CD14-positive monocyte (primary cell): ENCODE data around the gene AP2B1. TPM values are rescaled to one million over a fixed set of nuclear protein-coding genes. Genes with fewer than 3 reads are reported as not detected.

Source experiments
- DNase-seq, 3 donors: peaks; one replicate each; pipeline ENCODE4 v3.0.0-alpha.2; 2011 to 2022
- H2AFZ ChIP-seq: 2 replicates; pipeline ENCODE4 v1.6.0; 2012; ENCODE audit warnings: mild to moderate bottlenecking, low read depth, low read length, inconsistent platforms; ENCODE audit not compliant: insufficient read depth, poor library complexity, severe bottlenecking
- H3K27ac ChIP-seq, 2 donors: 1 replicate in 1 of 2; 2 replicates in 1 of 2; pipeline ENCODE4 v1.5.1; 2012 to 2013; ENCODE audit warnings: low read length in 2 of 2, control low read depth in 1 of 2, inconsistent platforms in 1 of 2, low read depth in 1 of 2, mild to moderate bottlenecking in 1 of 2
- H3K27me3 ChIP-seq, 2 donors: one replicate each; pipeline versions ENCODE4 v1.6.0 to v1.6.1; 2011 to 2013; ENCODE audit warnings: low read length in 2 of 2; ENCODE audit not compliant: control insufficient read depth in 2 of 2, insufficient read depth in 2 of 2
- H3K36me3 ChIP-seq, 2 donors: replicated peaks in 1 of 2; 1 replicate in 1 of 2; 2 replicates in 1 of 2; pipeline versions ENCODE4 v1.5.1 to v1.6.1; 2012 to 2013; ENCODE audit warnings: low read length in 2 of 2, control low read depth in 1 of 2, inconsistent platforms in 1 of 2, mild to moderate bottlenecking in 1 of 2; ENCODE audit not compliant: insufficient read depth in 2 of 2, control insufficient read depth in 1 of 2
- H3K4me1 ChIP-seq, 2 donors: 1 replicate in 1 of 2; 2 replicates in 1 of 2; pipeline versions ENCODE4 v1.5.1 to v1.6.1; 2012 to 2013; ENCODE audit warnings: low read length in 2 of 2, control low read depth in 1 of 2, inconsistent platforms in 1 of 2, mild to moderate bottlenecking in 1 of 2, moderate library complexity in 1 of 2; ENCODE audit not compliant: insufficient read depth in 2 of 2, control insufficient read depth in 1 of 2
- H3K4me2 ChIP-seq: replicated peaks from 2 replicates; pipeline ENCODE3; 2012; ENCODE audit warnings: low read length, moderate library complexity, mild to moderate bottlenecking; ENCODE audit not compliant: poor library complexity, severe bottlenecking; ENCODE audit errors: extremely low read depth
- H3K4me3 ChIP-seq, 3 experiments: fragments of 200-600 bp in 1 of 3; sonication (generic) in 1 of 3; replicated peaks in 1 of 3; 1 replicate in 2 of 3; 2 replicates in 1 of 3; pipeline ENCODE4 v1.5.1; 2011 to 2013; ENCODE audit warnings: low read length in 3 of 3, mild to moderate bottlenecking in 3 of 3, control low read depth in 2 of 3, low read depth in 2 of 3, inconsistent platforms in 1 of 3, moderate library complexity in 1 of 3
- H3K79me2 ChIP-seq: 2 replicates; pipeline ENCODE4 v1.6.0; 2012; ENCODE audit warnings: mild to moderate bottlenecking, control low read depth, inconsistent platforms, low read length, moderate library complexity; ENCODE audit not compliant: insufficient read depth
- H3K9ac ChIP-seq: 2 replicates; pipeline ENCODE4 v1.6.0; 2017; ENCODE audit warnings: low read length, mild to moderate bottlenecking; ENCODE audit not compliant: insufficient read depth, poor library complexity, severe bottlenecking
- H3K9me3 ChIP-seq, 2 donors: replicated peaks in 1 of 2; 1 replicate in 1 of 2; 2 replicates in 1 of 2; pipeline versions ENCODE4 v1.5.1 to v1.6.1; 2012 to 2013; ENCODE audit warnings: low read length in 2 of 2, control low read depth in 1 of 2; ENCODE audit not compliant: control insufficient read depth in 1 of 2, insufficient read depth in 1 of 2
- H4K20me1 ChIP-seq: 2 replicates; pipeline ENCODE4 v1.6.0; 2012; ENCODE audit warnings: mild to moderate bottlenecking, low read length, control low read depth, moderate library complexity; ENCODE audit not compliant: insufficient read depth
- H3K27ac Mint-ChIP-seq, 7 donors: one replicate each; pipeline ENCODE4 v1.8.0; 2020; ENCODE audit warnings: mild to moderate bottlenecking in 7 of 7, mixed read lengths in 7 of 7, moderate library complexity in 6 of 7, inconsistent platforms in 2 of 7
- H3K27me3 Mint-ChIP-seq, 3 donors: one replicate each; pipeline ENCODE4 v1.8.0; 2021 to 2022; ENCODE audit warnings: low read depth in 3 of 3, mild to moderate bottlenecking in 3 of 3, mixed read lengths in 3 of 3, moderate library complexity in 3 of 3, inconsistent platforms in 1 of 3
- H3K36me3 Mint-ChIP-seq, 2 donors: one replicate each; pipeline ENCODE4 v1.8.0; 2020; ENCODE audit warnings: mixed read lengths in 2 of 2, inconsistent platforms in 1 of 2, mild to moderate bottlenecking in 1 of 2
- H3K4me1 Mint-ChIP-seq: one replicate; pipeline ENCODE4 v1.8.0; 2020; ENCODE audit warnings: mild to moderate bottlenecking, mixed read lengths
- H3K4me3 Mint-ChIP-seq, 2 donors: one replicate each; pipeline ENCODE4 v1.8.0; 2020; ENCODE audit warnings: mild to moderate bottlenecking in 2 of 2, mixed read lengths in 2 of 2, moderate library complexity in 1 of 2
- H3K9me3 Mint-ChIP-seq, 7 donors: one replicate each; pipeline ENCODE4 v1.8.0; 2020 to 2022; ENCODE audit warnings: mixed read lengths in 7 of 7, mild to moderate bottlenecking in 6 of 7, moderate library complexity in 6 of 7, inconsistent platforms in 2 of 7
- WGBS: methylation state at CpG from one replicate; pipeline ENCODE4 v1.1.5; 2013; ENCODE audit warnings: missing lambda C conversion rate; ENCODE audit not compliant: insufficient coverage; 5-methylcytosine and 5-hydroxymethylcytosine counted together
- intact Hi-C, 2 donors: fragments of 100-400 bp; cut with micrococcal nuclease; formaldehyde crosslinking; loops; one replicate each; pipeline versions ENCODE4 v1.15.0 to v1.15.1; 2023
- polyA plus RNA-seq, 3 donors: library from polyadenylated mRNA; depleted of rRNA in 1 of 3; unstranded in 2 of 3; stranded (reverse) in 1 of 3; fragments of 300-500 nt in 2 of 3; fragments of >200 nt in 1 of 3; fragmentation: Illumina TruSeq in 2 of 3; gene quantifications; 1 replicate in 2 of 3; 2 replicates in 1 of 3; pipeline ENCODE4 v1.2.3, GENCODE V29; 2012 to 2021
- TF ChIP-seq, protein P1 (sequence below): fragments of 200-600 bp; IDR thresholded peaks from one replicate; pipeline ENCODE4 v1.8.0; 2022; ENCODE audit warnings: antibody characterized with exemption, mild to moderate bottlenecking

Gene AP2B1
- polyA plus RNA-seq, 3 donors, result 28.7 to 44.2 (median 29.4) TPM

DNA sequence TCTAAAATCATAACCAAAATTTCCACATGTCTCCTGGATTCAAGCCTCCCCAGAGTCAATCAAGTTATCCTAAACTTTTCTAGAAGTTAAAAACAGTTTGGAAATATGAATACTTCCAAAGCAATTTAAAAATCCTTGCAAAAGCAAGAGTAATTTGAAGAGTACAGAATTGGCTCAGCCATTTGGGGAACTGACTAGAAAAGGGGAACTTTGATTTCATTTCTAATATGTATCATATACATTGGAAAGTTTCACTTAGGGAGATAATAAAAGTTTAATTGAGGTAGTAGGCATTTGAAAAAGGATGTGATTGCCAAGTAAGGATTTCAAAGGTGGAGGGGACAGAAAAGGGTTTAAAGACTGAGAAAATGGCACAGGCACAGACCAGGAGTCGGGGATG, 40.6 kb upstream of the AP2B1 start:
- peaks cover 0 to 1% (median 0%) of the 10 kb centered on the region in 3 donors for H3K27me3 Mint-ChIP-seq
- intact Hi-C loops, result loop anchor here in 1 of 2 donors (10.0 kb wide), 1 partner anchor 258 kb away; the partner anchor contains the start of gene TAF15
- H3K36me3 ChIP-seq, result no peaks in the 10 kb centered on the region
- peaks cover 14 to 22% of the 10 kb centered on the region in 2 donors for H3K4me1 ChIP-seq
- H3K9me3 Mint-ChIP-seq, result peaks cover 0 to 3% (median 0%) of the 10 kb centered on the region in 7 donors
- H3K9me3 ChIP-seq, result no peaks in the 10 kb centered on the region
- H3K4me3 ChIP-seq, result peak overlapping the region in 1 of 3 experiments; percentile 25
- peak overlapping the region; percentile 12 to 82 (median 63) for H3K27ac Mint-ChIP-seq
- peak; percentile 30 to 68 (median 50) for DNase-seq
- H3K4me2 ChIP-seq, result peak overlapping the region; percentile 18
- peak overlapping the region in 1 of 2 donors; percentile 49 for H3K4me3 Mint-ChIP-seq
- 88% methylated on average over 1 of the region's 1 CpG for WGBS
- no peaks in the 10 kb centered on the region for H3K79me2 ChIP-seq
- H2AFZ ChIP-seq, result peak overlapping the region; percentile 29
- H4K20me1 ChIP-seq, result no peaks in the 10 kb centered on the region
- TF ChIP-seq, protein P1, sequence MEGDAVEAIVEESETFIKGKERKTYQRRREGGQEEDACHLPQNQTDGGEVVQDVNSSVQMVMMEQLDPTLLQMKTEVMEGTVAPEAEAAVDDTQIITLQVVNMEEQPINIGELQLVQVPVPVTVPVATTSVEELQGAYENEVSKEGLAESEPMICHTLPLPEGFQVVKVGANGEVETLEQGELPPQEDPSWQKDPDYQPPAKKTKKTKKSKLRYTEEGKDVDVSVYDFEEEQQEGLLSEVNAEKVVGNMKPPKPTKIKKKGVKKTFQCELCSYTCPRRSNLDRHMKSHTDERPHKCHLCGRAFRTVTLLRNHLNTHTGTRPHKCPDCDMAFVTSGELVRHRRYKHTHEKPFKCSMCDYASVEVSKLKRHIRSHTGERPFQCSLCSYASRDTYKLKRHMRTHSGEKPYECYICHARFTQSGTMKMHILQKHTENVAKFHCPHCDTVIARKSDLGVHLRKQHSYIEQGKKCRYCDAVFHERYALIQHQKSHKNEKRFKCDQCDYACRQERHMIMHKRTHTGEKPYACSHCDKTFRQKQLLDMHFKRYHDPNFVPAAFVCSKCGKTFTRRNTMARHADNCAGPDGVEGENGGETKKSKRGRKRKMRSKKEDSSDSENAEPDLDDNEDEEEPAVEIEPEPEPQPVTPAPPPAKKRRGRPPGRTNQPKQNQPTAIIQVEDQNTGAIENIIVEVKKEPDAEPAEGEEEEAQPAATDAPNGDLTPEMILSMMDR, result no peak
- no peaks in the 10 kb centered on the region for H3K36me3 Mint-ChIP-seq
- H3K4me1 Mint-ChIP-seq, result peaks cover 18% of the 10 kb centered on the region
- H3K27me3 ChIP-seq, result no peaks in the 10 kb centered on the region
- H3K9ac ChIP-seq, result no peak overlapping the region
- no peak overlapping the region for H3K27ac ChIP-seq

GRCh38 chr17:35548208-35548810, 38.8 kb upstream of the AP2B1 start:
- H4K20me1 ChIP-seq, result no peaks in the 10 kb centered on the region
- TF ChIP-seq, protein P1, result no peak
- H3K27ac ChIP-seq, result no peak overlapping the region
- no peak overlapping the region for H2AFZ ChIP-seq
- H3K27me3 Mint-ChIP-seq, result peaks cover 0 to 4% (median 4%) of the 10 kb centered on the region in 3 donors
- no peak overlapping the region for H3K9ac ChIP-seq
- no peak overlapping the region for H3K27ac Mint-ChIP-seq
- H3K4me3 Mint-ChIP-seq, result no peak overlapping the region
- peaks cover 14% of the 10 kb centered on the region for H3K4me1 Mint-ChIP-seq
- H3K4me1 ChIP-seq, result peaks cover 11 to 18% of the 10 kb centered on the region in 2 donors
- 64% methylated on average over 2 of the region's 8 CpGs for WGBS
- peaks cover 0 to 3% (median 1%) of the 10 kb centered on the region in 7 donors for H3K9me3 Mint-ChIP-seq
- H3K36me3 Mint-ChIP-seq, result no peaks in the 10 kb centered on the region
- H3K36me3 ChIP-seq, result no peaks in the 10 kb centered on the region
- no peaks in the 10 kb centered on the region for H3K9me3 ChIP-seq
- H3K27me3 ChIP-seq, result no peaks in the 10 kb centered on the region
- H3K4me2 ChIP-seq, result no peak overlapping the region
- no peak overlapping the region for H3K4me3 ChIP-seq
- no peak for DNase-seq
- intact Hi-C loops, result loop anchor here in 1 of 2 donors (10.0 kb wide), 1 partner anchor 256 kb away; the partner anchor contains the start of gene TAF15
- H3K79me2 ChIP-seq, result no peaks in the 10 kb centered on the region
